GM12878 (cell line): ENCODE data around the gene LY6G5C. TPM values are rescaled to one million over a fixed set of nuclear protein-coding genes. Genes with fewer than 3 reads are reported as not detected.

Experiments used
- ATAC-seq: fragments of 200-7000 bp; cut with Tn5 transposase; 3 replicates; pipeline ENCODE4 v1.9.1; 2020; ENCODE audit warnings: mild to moderate bottlenecking, moderate library complexity
- BruUV-seq: library from RNA; stranded (reverse); fragments of 400-500 nt; replicated peaks from 2 replicates; lab custom pipeline; 2021; lab: Mats Ljungman, UMichigan
- CTCF ChIA-PET: fragments of 300-600 bp; sonication (Branson Sonifier 250); formaldehyde crosslinking; extraction: SDS; loops from one replicate; lab custom pipeline; 2021; ENCODE audit warnings: inconsistent platforms; lab: Yijun Ruan, JAX
- POLR2A ChIA-PET: fragments of 350-600 bp; formaldehyde crosslinking; extraction: SDS; loops from one replicate; lab custom pipeline; 2021; ENCODE audit warnings: inconsistent platforms; lab: Charles Lee
- RAD21 ChIA-PET: fragments of 300-600 bp; sonication (Branson Sonifier 250); formaldehyde crosslinking; loops from one replicate; lab custom pipeline; 2023; ENCODE audit warnings: antibody characterized with exemption; ENCODE audit not compliant: unreplicated experiment; lab: Charles Lee
- SMC1A ChIA-PET: fragments of 300-600 bp; sonication (Branson Sonifier 250); formaldehyde crosslinking; loops from one replicate; lab custom pipeline; 2023; ENCODE audit not compliant: unreplicated experiment, uncharacterized antibody; lab: Charles Lee
- DNase-seq: peaks from one replicate; pipeline ENCODE4 v3.0.0-alpha.2; 2011; ENCODE audit warnings: low read depth, low spot score
- FAIRE-seq: peaks from 3 replicates; lab custom pipeline; 2011; peaks lifted over from hg19 to GRCh38; lab: Jason Lieb, UNC
- H2AFZ ChIP-seq: 2 replicates; pipeline ENCODE4 v1.6.0; 2011; ENCODE audit warnings: low read depth, low read length, control low read depth; ENCODE audit not compliant: control insufficient read depth
- H3K27ac ChIP-seq: 2 replicates; pipeline ENCODE4 v1.5.1; 2011; ENCODE audit warnings: control low read depth; ENCODE audit not compliant: control insufficient read depth, insufficient read depth
- H3K27me3 ChIP-seq, 2 experiments: replicated peaks in 1 of 2; 2 replicates each; pipeline versions ENCODE4 v1.6.0 to v1.6.1; 2011; ENCODE audit warnings: low read length in 1 of 2; ENCODE audit not compliant: control insufficient read depth in 2 of 2, insufficient read depth in 2 of 2
- H3K36me3 ChIP-seq, 2 experiments: 2 replicates each; pipeline ENCODE4 v1.5.1; 2011; ENCODE audit warnings: low read length in 1 of 2; ENCODE audit not compliant: control insufficient read depth in 2 of 2, insufficient read depth in 2 of 2
- H3K4me1 ChIP-seq: 2 replicates; pipeline ENCODE4 v1.6.1; 2011; ENCODE audit warnings: mild to moderate bottlenecking, low read length, moderate library complexity, mixed read lengths; ENCODE audit not compliant: control insufficient read depth, insufficient read depth
- H3K4me2 ChIP-seq: 2 replicates; pipeline ENCODE4 v1.6.0; 2011; ENCODE audit warnings: control low read depth; ENCODE audit not compliant: control insufficient read depth, insufficient read depth
- H3K4me3 ChIP-seq: fragments of 200-600 bp; sonication (generic); 2 replicates; pipeline ENCODE4 v1.5.1; 2016
- H3K79me2 ChIP-seq: 2 replicates; pipeline ENCODE4 v1.6.0; 2011; ENCODE audit warnings: low read length; ENCODE audit not compliant: control insufficient read depth, insufficient read depth
- H3K9ac ChIP-seq: 2 replicates; pipeline ENCODE4 v1.8.0; 2011; ENCODE audit warnings: low read length, control low read depth, mixed read lengths; ENCODE audit not compliant: control insufficient read depth, insufficient read depth
- H3K9me3 ChIP-seq: replicated peaks from 3 replicates; pipeline ENCODE4 v1.5.1; 2011; ENCODE audit warnings: mild to moderate bottlenecking, low read length; ENCODE audit not compliant: control insufficient read depth, insufficient read depth
- H4K20me1 ChIP-seq: 2 replicates; pipeline ENCODE4 v1.6.0; 2011; ENCODE audit not compliant: control insufficient read depth, insufficient read depth
- FOXK2 ChIP-seq: fragments of 450-650 bp; IDR thresholded peaks from 2 replicates; pipeline ENCODE4 v1.6.1; 2017; ENCODE audit warnings: mild to moderate bottlenecking, moderate library complexity
- KLF5 ChIP-seq: fragments of 450-650 bp; IDR thresholded peaks from 2 replicates; pipeline ENCODE4 v1.6.1; 2014; ENCODE audit warnings: mild to moderate bottlenecking; ENCODE audit not compliant: partially characterized antibody
- WGBS: methylation state at CpG from one replicate; pipeline ENCODE4 v1.1.6; 2016; ENCODE audit warnings: low lambda C conversion rate; ENCODE audit not compliant: insufficient replicate concordance, insufficient coverage; ENCODE audit errors: missing lambda C conversion rate; 5-methylcytosine and 5-hydroxymethylcytosine counted together
- in situ Hi-C: fragments of 300-500 bp; cut with MboI; formaldehyde crosslinking; loops from 9 replicates; pipeline ENCODE4 v1.14.3; 2018; ENCODE audit warnings: mixed read lengths
- intact Hi-C: fragments of 100-400 bp; cut with micrococcal nuclease; formaldehyde crosslinking; loops from one replicate; pipeline ENCODE4 v1.14.2; 2022; ENCODE audit not compliant: unreplicated experiment
- polyA plus RNA-seq, 11 experiments: library from polyadenylated mRNA; depleted of rRNA in 4 of 11; unstranded in 6 of 11; stranded (reverse) in 5 of 11; fragments of >200 nt; fragmentation: Nextera tagmentation in 4 of 11; fragmentation: Illumina TruSeq in 1 of 11; extraction: Ambion mirVana in 4 of 11; extraction: Trizol in 1 of 11; gene quantifications; 1 replicate in 1 of 11; 2 replicates in 10 of 11; pipeline versions ENCODE4 v1.2.1 to v1.2.3, GENCODE V29; 2011 to 2016; ENCODE audit warnings: inconsistent platforms in 2 of 11, missing spikeins in 2 of 11, low read depth in 1 of 11
- total RNA-seq, 4 experiments: library from RNA; depleted of rRNA in 3 of 4; stranded (reverse); fragments of >200 nt in 3 of 4; fragmentation: Illumina TruSeq in 1 of 4; extraction: Trizol in 1 of 4; gene quantifications; 2 replicates each; pipeline versions ENCODE4 v1.2.1 to v1.2.3, GENCODE V29; 2013 to 2021

The LY6G5C gene
- total and polyA plus RNA-seq, 10 of the 15 experiments (the other 5 are each of a cell fraction or from before 2014, with no cell fraction given) = 0.76 to 6.1 (median 1.7) TPM

GRCh38 chr6:31663126-31663960 lies 17.5 kb downstream of the LY6G5C start:
- H3K9ac ChIP-seq = peak overlapping the region; percentile 89
- H3K27me3 ChIP-seq = no peaks in the 10 kb centered on the region
- H3K79me2 ChIP-seq = peaks cover 70% of the 10 kb centered on the region
- ChIA-PET POLR2A (interaction anchor here (0.5 to 5.9 kb wide), 14 partner anchors 10 to 200 kb away, joined by 3 to 107 read pairs (median 5); partner anchors contain the start of genes ABHD16A, APOM, BAG6 and NCR3), RAD21 (interaction anchor here (0.6 to 1.4 kb wide), 3 partner anchors 10 to 652 kb away, joined by 3 to 4 read pairs (median 3); partner anchors contain the start of gene AIF1), CTCF (interaction anchor here (0.6 to 2.3 kb wide), 8 partner anchors 9 to 75 kb away, joined by 3 to 15 read pairs (median 4); partner anchors contain the start of genes BAG6 and LY6G5C), SMC1A (interaction anchor here (0.7 to 2.6 kb wide), 3 partner anchors 10 to 72 kb away, joined by 3 to 31 read pairs (median 3); partner anchors contain the start of genes APOM, BAG6 and CLIC1)
- H3K9me3 ChIP-seq = no peaks in the 10 kb centered on the region; the same call in 2 of the 3 replicates
- no peak for ATAC-seq
- H3K4me3 ChIP-seq = peak overlapping the region; percentile 93; the same call in 1 of the 2 replicates
- no peak for DNase-seq
- no peak overlapping the region for H2AFZ ChIP-seq
- no peaks in the 10 kb centered on the region for H4K20me1 ChIP-seq
- in situ Hi-C loops = no loop called here
- 84% methylated on average over 9 of the region's 9 CpGs for WGBS
- FAIRE-seq = no peak
- peak overlapping the region; percentile 94; the same call in 1 of the 2 replicates for H3K27ac ChIP-seq
- H3K4me2 ChIP-seq = peak overlapping the region; percentile 78
- peak; percentile 18 for TF ChIP-seq KLF5
- TF ChIP-seq FOXK2 = no peak
- peaks cover 48% of the 10 kb centered on the region for H3K4me1 ChIP-seq
- no TSS peak for BruUV-seq
- H3K36me3 ChIP-seq = peaks cover 2 to 18% of the 10 kb centered on the region in 2 experiments; a peak in 3 of 4 replicates
- intact Hi-C loops = no loop called here
